Myometrial cell (primary cell): Measurements from ENCODE around the gene NRP2. TPM values are rescaled to one million over a fixed set of nuclear protein-coding genes. Genes with fewer than 3 reads are reported as not detected.

ENCODE experiments used
- total RNA-seq: library from RNA; depleted of rRNA; stranded (reverse); fragments of >200 nt; gene quantifications from 2 replicates; pipeline ENCODE4 v1.2.3, GENCODE V29; 2015

The NRP2 gene
- total RNA-seq = 48.9 and 75.0 TPM in 2 replicates

GRCh38 chr2:205682239-205682970, at the start of gene NRP2:
TSS of gene NRP2 (plus strand) at chr2:205682501. CDS start at chr2:205683291, 790 bp downstream.

